A673 (cell line): Measurements from ENCODE around the gene MRPL43. TPM values are rescaled to one million over a fixed set of nuclear protein-coding genes. Genes with fewer than 3 reads are reported as not detected.

Experiments
- BruUV-seq: library from RNA; stranded (reverse); fragments of 400-500 nt; replicated peaks from 2 replicates; lab custom pipeline; 2021; lab: Mats Ljungman, UMichigan
- CTCF ChIA-PET: fragments of 300-600 bp; sonication (Branson Sonifier 250); formaldehyde crosslinking; loops from one replicate; lab custom pipeline; 2022; ENCODE audit warnings: antibody characterized with exemption; lab: Charles Lee
- POLR2A ChIA-PET: fragments of 300-600 bp; sonication (Branson Sonifier 250); formaldehyde crosslinking; loops from one replicate; lab custom pipeline; 2022; ENCODE audit warnings: antibody characterized with exemption; ENCODE audit not compliant: low non-redundant PET; lab: Charles Lee
- DNase-seq: peaks from one replicate; pipeline ENCODE4 v3.0.0-alpha.2; 2015; ENCODE audit warnings: low spot score
- H3K27ac ChIP-seq: fragments of 200-600 bp; sonication (generic); 2 replicates; pipeline ENCODE4 v1.5.1; 2016; ENCODE audit warnings: mixed run types, low read depth, mild to moderate bottlenecking, mixed read lengths, antibody characterized with exemption, low read length; ENCODE audit not compliant: poor library complexity, severe bottlenecking
- H3K27me3 ChIP-seq: fragments of 200-600 bp; sonication (generic); replicated peaks from 2 replicates; pipeline ENCODE4 v1.6.1; 2017; ENCODE audit warnings: mixed run types, low read depth, mild to moderate bottlenecking, mixed read lengths, antibody characterized with exemption, low read length; ENCODE audit not compliant: insufficient read depth, poor library complexity
- H3K36me3 ChIP-seq: fragments of 200-600 bp; sonication (generic); 2 replicates; pipeline ENCODE4 v1.6.1; 2016; ENCODE audit warnings: mixed run types, mild to moderate bottlenecking, mixed read lengths, antibody characterized with exemption, low read length; ENCODE audit not compliant: insufficient read depth, poor library complexity, severe bottlenecking
- H3K4me1 ChIP-seq: fragments of 200-600 bp; sonication (generic); 2 replicates; pipeline ENCODE4 v1.6.1; 2017; ENCODE audit warnings: mixed run types, mild to moderate bottlenecking, mixed read lengths, antibody characterized with exemption, low read length; ENCODE audit not compliant: insufficient read depth, poor library complexity, severe bottlenecking
- H3K4me3 ChIP-seq: fragments of 200-600 bp; sonication (generic); 2 replicates; pipeline ENCODE4 v1.5.1; 2016; ENCODE audit warnings: low read depth, mixed run types, mild to moderate bottlenecking, mixed read lengths, low read length; ENCODE audit not compliant: poor library complexity, severe bottlenecking
- H3K9me3 ChIP-seq: fragments of 200-600 bp; sonication (generic); 2 replicates; pipeline ENCODE4 v1.6.1; 2016; ENCODE audit warnings: mixed run types, low read depth, mild to moderate bottlenecking, mixed read lengths, antibody characterized with exemption, low read length; ENCODE audit not compliant: poor library complexity, severe bottlenecking
- EZH2 ChIP-seq: fragments of 200-600 bp; sonication (generic); IDR thresholded peaks from 2 replicates; pipeline ENCODE4 v1.6.1; 2017; ENCODE audit warnings: borderline replicate concordance, low read depth, mild to moderate bottlenecking, mixed read lengths, antibody characterized with exemption, low read length; ENCODE audit not compliant: poor library complexity, severe bottlenecking
- intact Hi-C: fragments of 100-400 bp; cut with micrococcal nuclease; formaldehyde crosslinking; loops from one replicate; pipeline ENCODE4 v1.10.0; 2022; ENCODE audit not compliant: unreplicated experiment
- total RNA-seq: library from RNA; stranded (reverse); gene quantifications from 2 replicates; pipeline ENCODE4 v1.2.3, GENCODE V29; 2021
- TF ChIP-seq, protein P1 (sequence below): fragments of 300-800, 200-600 bp; sonication (generic); conservative IDR thresholded peaks from 2 replicates; pipeline ENCODE4 v1.5.1; 2017; ENCODE audit warnings: low read depth, mild to moderate bottlenecking, antibody characterized with exemption, low read length, moderate library complexity, mixed read lengths

MRPL43 gene
- total RNA-seq, 1 experiment from 2014 or later, result 80.4 TPM

- CTCF ChIA-PET, result interaction anchor here (0.8 to 1.0 kb wide), 2 partner anchors 9 to 14 kb away, joined by 4 to 11 read pairs; no protein-coding TSS in a partner anchor
Measured at GRCh38 chr10:101028446-101029337, 41.4 kb upstream of the MRPL43 start.

GRCh38 chr10:101027106-101027720, 39.9 kb upstream of the MRPL43 start:
- H3K4me1 ChIP-seq, result peaks cover 3% of the 10 kb centered on the region
- intact Hi-C loops, result no loop called here
- CTCF ChIA-PET, result interaction anchor here (0.7 kb wide), 1 partner anchor 13 kb away, joined by 4 read pairs; no protein-coding TSS in a partner anchor
- H3K4me3 ChIP-seq, result no peak overlapping the region
- TF ChIP-seq EZH2, result no peak
- TF ChIP-seq, protein P1, sequence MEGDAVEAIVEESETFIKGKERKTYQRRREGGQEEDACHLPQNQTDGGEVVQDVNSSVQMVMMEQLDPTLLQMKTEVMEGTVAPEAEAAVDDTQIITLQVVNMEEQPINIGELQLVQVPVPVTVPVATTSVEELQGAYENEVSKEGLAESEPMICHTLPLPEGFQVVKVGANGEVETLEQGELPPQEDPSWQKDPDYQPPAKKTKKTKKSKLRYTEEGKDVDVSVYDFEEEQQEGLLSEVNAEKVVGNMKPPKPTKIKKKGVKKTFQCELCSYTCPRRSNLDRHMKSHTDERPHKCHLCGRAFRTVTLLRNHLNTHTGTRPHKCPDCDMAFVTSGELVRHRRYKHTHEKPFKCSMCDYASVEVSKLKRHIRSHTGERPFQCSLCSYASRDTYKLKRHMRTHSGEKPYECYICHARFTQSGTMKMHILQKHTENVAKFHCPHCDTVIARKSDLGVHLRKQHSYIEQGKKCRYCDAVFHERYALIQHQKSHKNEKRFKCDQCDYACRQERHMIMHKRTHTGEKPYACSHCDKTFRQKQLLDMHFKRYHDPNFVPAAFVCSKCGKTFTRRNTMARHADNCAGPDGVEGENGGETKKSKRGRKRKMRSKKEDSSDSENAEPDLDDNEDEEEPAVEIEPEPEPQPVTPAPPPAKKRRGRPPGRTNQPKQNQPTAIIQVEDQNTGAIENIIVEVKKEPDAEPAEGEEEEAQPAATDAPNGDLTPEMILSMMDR, result no peak
- H3K27ac ChIP-seq, result no peak overlapping the region
- no peaks in the 10 kb centered on the region for H3K36me3 ChIP-seq
- POLR2A ChIA-PET, result no interaction called here
- no peaks in the 10 kb centered on the region for H3K9me3 ChIP-seq
- no TSS peak for BruUV-seq
- H3K27me3 ChIP-seq, result no peaks in the 10 kb centered on the region
- no peak for DNase-seq

More at GRCh38 chr10:101028446-101029337, 41.4 kb upstream of the MRPL43 start:
- H3K4me1 ChIP-seq, result peaks cover 11% of the 10 kb centered on the region
- H3K27me3 ChIP-seq, result no peaks in the 10 kb centered on the region
- no peaks in the 10 kb centered on the region for H3K9me3 ChIP-seq
- H3K36me3 ChIP-seq, result no peaks in the 10 kb centered on the region
- H3K27ac ChIP-seq, result no peak overlapping the region
- intact Hi-C loops, result no loop called here
- no peak for DNase-seq
- POLR2A ChIA-PET, result no interaction called here
- TF ChIP-seq, protein P1, result no peak
- TF ChIP-seq EZH2, result no peak
- H3K4me3 ChIP-seq, result no peak overlapping the region
- no TSS peak for BruUV-seq

- Histone ChIP-seq H3K27ac (no peak overlapping the region), H3K27me3 (no peaks in the 10 kb centered on the region), H3K4me3 (no peak overlapping the region), H3K4me1 (no peaks in the 10 kb centered on the region), H3K9me3 (no peaks in the 10 kb centered on the region), H3K36me3 (no peaks in the 10 kb centered on the region)
- ChIA-PET CTCF (no interaction called here), POLR2A (no interaction called here)
- no peak for DNase-seq
- TF ChIP-seq, protein P1, result no peak
- TF ChIP-seq EZH2, result no peak
- BruUV-seq, result no TSS peak
- intact Hi-C loops, result no loop called here
Measured at GRCh38 chr10:101022967-101023705, 35.8 kb upstream of the MRPL43 start.
